Kidney epithelial cell (primary cell): ENCODE measurements around the gene CNOT2. TPM values are rescaled to one million over a fixed set of nuclear protein-coding genes. Genes with fewer than 3 reads are reported as not detected.

Source experiments
- DNase-seq: peaks from one replicate; pipeline ENCODE4 v3.0.0-alpha.2; 2010; ENCODE audit warnings: low read depth
- H3K27me3 ChIP-seq: 2 replicates; pipeline ENCODE4 v1.6.0; 2011; ENCODE audit warnings: low read length; ENCODE audit not compliant: control insufficient read depth, insufficient read depth
- H3K36me3 ChIP-seq: 2 replicates; pipeline ENCODE4 v1.5.1; 2011; ENCODE audit warnings: low read length; ENCODE audit not compliant: control insufficient read depth, insufficient read depth
- H3K4me3 ChIP-seq: 2 replicates; pipeline ENCODE4 v1.5.1; 2011; ENCODE audit warnings: low read depth, mild to moderate bottlenecking, control low read depth, low read length
- total RNA-seq: library from RNA; depleted of rRNA; stranded (reverse); fragments of >200 nt; gene quantifications from 2 replicates; pipeline ENCODE4 v1.2.3, GENCODE V29; 2015
- TF ChIP-seq, protein P1 (sequence below): IDR thresholded peaks from 2 replicates; pipeline ENCODE4 v1.5.1; 2011; ENCODE audit warnings: mild to moderate bottlenecking, moderate library complexity, low read length, control low read depth, inconsistent platforms; ENCODE audit not compliant: insufficient read depth, poor library complexity, severe bottlenecking

CNOT2 gene
- total RNA-seq, 1 donor from 2014 or later = 96.8 TPM

DNA sequence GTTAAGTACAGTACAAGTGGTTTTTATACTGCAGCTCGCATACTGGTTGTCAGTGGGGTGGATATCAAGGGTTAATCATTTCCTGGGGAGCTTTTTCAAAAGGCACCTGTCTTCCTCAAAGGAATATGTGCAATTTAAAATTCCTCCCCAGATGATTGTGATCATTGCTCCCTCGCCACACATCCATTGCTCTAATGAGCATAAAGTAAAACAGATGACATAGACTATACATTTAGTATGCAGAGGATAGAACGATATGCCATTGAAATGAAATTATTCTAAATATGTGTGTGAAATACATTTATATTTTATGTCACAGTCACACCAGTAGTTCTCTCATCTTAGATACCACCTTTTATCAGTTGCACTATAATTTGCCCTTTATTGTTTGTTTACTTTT is 86.5 kb downstream of the CNOT2 start:
- H3K4me3 ChIP-seq = no peak overlapping the region
- H3K27me3 ChIP-seq = no peaks in the 10 kb centered on the region
- TF ChIP-seq, protein P1, sequence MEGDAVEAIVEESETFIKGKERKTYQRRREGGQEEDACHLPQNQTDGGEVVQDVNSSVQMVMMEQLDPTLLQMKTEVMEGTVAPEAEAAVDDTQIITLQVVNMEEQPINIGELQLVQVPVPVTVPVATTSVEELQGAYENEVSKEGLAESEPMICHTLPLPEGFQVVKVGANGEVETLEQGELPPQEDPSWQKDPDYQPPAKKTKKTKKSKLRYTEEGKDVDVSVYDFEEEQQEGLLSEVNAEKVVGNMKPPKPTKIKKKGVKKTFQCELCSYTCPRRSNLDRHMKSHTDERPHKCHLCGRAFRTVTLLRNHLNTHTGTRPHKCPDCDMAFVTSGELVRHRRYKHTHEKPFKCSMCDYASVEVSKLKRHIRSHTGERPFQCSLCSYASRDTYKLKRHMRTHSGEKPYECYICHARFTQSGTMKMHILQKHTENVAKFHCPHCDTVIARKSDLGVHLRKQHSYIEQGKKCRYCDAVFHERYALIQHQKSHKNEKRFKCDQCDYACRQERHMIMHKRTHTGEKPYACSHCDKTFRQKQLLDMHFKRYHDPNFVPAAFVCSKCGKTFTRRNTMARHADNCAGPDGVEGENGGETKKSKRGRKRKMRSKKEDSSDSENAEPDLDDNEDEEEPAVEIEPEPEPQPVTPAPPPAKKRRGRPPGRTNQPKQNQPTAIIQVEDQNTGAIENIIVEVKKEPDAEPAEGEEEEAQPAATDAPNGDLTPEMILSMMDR = no peak
- no peak for DNase-seq
- H3K36me3 ChIP-seq = no peaks in the 10 kb centered on the region

DNA sequence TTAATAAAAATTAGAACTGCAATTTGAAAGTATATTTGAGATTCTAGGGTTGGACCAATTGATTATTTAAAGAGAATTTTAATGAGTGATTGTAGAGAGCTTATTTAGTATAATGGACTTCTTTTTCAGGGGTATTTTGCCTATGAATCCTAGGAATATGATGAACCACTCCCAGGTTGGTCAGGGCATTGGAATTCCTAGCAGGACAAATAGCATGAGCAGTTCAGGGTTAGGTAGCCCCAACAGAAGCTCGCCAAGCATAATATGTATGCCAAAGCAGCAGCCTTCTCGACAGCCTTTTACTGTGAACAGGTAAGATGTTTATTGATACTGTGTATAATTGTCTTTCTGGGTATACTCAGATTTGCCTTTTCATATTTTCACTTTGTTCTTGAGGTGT is 86.9 kb downstream of the CNOT2 start:
- TF ChIP-seq, protein P1 = no peak
- DNase-seq = no peak
- no peak overlapping the region for H3K4me3 ChIP-seq
- no peaks in the 10 kb centered on the region for H3K36me3 ChIP-seq
- H3K27me3 ChIP-seq = no peaks in the 10 kb centered on the region

DNA sequence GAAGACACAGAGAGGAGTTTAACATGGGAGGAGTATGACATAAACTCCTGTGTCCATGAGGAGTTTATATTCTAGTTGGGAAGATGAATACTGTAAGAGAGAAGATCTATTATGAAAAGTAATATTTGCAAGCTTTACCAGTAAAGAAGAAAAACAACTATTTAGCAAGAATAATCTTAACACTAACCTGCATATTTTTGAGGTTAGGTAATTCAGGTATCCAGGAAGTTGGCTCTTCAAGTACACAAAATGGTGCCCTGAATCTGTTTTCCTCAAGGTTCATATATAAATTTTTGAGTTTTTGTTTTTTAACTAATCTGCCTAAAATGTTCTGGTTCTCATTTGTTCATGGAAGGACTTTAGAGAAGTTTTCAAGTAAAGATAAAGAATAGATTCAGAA is 89.0 kb downstream of the CNOT2 start:
- TF ChIP-seq, protein P1 = no peak
- Histone ChIP-seq H3K36me3 (no peaks in the 10 kb centered on the region), H3K27me3 (no peaks in the 10 kb centered on the region), H3K4me3 (no peak overlapping the region)
- no peak for DNase-seq

DNA sequence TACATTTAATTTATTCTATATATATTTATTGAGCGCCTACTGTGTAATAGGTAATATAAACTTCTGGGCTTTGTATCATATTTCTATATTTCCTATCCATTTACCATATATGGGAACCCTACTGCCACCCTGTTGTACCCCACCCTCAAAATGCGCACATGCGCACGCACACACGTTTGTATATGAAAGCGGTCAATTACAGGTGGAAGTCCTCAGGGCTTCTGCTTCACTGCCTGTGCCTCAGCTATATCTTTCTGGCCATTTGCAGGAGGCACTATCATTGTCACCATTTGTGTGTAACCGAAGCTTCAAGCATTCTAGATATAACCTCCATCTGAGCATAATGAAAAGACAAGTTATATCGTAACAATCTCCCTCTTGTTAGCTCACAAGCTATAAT is 91.5 kb downstream of the CNOT2 start:
- TF ChIP-seq, protein P1 = no peak
- no peak for DNase-seq

DNA sequence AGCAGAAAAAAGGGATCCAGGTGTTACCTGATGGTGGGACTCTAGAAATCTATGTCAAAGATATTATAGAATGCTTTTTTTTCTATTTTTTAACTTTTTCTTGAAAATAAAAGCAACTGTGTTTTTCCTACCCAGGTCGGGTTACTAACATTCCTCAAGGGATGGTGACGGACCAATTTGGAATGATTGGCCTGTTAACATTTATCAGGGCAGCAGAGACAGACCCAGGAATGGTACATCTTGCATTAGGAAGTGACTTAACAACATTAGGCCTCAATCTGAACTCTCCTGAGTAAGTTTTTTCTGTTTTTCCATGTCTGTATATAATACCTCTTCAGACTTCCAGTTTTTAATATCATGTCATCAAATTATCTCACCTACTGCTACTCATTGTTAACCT is 95.3 kb downstream of the CNOT2 start:
- Histone ChIP-seq H3K36me3 (no peaks in the 10 kb centered on the region), H3K27me3 (no peaks in the 10 kb centered on the region), H3K4me3 (no peak overlapping the region)
- TF ChIP-seq, protein P1 = no peak
- no peak for DNase-seq

More for the DNA sequence above, 91.5 kb downstream of the CNOT2 start:
- Histone ChIP-seq H3K4me3 (no peak overlapping the region), H3K36me3 (no peaks in the 10 kb centered on the region), H3K27me3 (no peaks in the 10 kb centered on the region)

DNA sequence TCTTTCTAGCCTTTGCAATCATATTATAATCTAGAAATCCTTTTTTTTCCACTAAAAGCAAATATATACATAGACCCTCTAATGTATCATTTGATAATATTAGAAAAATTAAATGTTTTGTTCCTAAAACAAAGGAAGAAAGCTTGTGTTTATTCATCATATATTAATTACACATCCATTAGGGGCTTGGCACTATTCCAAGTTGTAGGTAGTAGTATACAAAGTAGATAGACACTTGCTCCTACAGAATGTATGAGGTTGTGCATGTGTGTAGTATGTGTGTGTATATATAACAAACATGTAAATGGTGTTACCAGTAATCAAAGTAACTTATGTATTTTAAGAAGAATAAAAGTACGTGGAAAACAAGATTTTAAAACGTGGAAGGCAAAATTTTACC is 107.8 kb downstream of the CNOT2 start:
- DNase-seq = no peak
- TF ChIP-seq, protein P1 = no peak
- Histone ChIP-seq H3K4me3 (no peak overlapping the region), H3K36me3 (peaks cover 1% of the 10 kb centered on the region), H3K27me3 (no peaks in the 10 kb centered on the region)
